GM18873 (cell line): ENCODE measurements around the gene MSH3.
"Not testable (repeated sequence)": the region's sequence is repeated elsewhere in the genome, so short reads cannot be mapped to it uniquely, and the experiment has no call there.

Experiments
- ATAC-seq: cut with Tn5 transposase; IDR thresholded peaks from one replicate; pipeline ENCODE4 v1.9.1; 2021; ENCODE audit warnings: mild to moderate bottlenecking, moderate library complexity, moderate number of reproducible peaks; ENCODE audit not compliant: unreplicated experiment, low FRiP score

The MSH3 gene

DNA sequence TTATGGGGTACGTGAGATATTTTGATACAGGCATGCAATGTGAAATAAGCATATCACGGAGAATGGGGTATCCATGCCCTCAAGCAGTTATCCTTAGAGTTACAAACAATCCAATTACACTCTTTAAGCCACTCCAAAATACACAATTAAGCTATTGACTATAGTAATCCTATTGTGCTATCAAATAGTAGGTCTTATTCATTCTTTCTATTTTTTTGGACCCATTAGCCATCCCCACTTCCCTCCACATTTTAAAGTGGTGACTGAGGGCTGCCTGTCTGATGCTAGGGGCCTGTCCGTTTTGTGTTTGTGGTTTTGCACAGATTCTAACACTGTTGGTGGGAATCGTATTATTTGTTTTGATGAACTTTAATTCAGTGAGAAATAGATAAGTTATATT is 130.0 kb downstream of the MSH3 start:
- no peak for ATAC-seq

DNA sequence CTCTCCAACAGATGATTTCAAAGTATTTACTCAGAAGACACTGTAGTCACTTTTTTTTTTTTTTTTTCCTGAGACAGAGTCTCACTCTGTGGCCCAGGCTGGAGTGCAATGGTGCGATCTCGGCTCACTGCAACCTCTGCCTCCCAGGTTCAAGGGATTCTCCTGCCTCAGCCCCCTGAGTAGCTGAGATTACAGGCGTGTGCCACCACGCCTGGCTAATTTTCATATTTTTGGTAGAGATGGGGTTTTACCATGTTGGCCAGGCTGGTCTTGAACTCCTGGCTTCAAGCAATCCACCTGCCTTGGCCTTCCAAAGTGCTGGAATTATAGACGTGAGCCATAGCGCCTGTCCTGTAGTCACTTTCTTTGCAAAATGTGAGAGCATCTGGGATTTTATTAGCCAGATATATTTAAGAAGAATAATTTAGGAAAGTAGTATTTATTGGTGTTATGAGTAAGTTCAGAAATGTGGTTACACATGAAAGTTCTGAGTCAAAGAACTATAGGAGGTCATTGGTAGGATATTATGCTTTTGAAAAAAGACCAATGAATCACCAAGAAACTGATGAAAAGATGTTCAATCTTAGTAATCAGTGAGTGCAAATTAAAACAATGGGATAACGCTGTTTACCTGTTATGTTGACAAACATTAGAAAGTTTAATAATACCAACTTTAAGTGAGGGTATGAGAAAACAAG is 135.0 kb downstream of the MSH3 start:
- ATAC-seq, result not testable (repeated sequence)

GRCh38 chr5:80790698-80791097 is 136.2 kb downstream of the MSH3 start:
- no peak for ATAC-seq

- no peak for ATAC-seq
Observed at GRCh38 chr5:80793354-80793753, 138.9 kb downstream of the MSH3 start.

DNA sequence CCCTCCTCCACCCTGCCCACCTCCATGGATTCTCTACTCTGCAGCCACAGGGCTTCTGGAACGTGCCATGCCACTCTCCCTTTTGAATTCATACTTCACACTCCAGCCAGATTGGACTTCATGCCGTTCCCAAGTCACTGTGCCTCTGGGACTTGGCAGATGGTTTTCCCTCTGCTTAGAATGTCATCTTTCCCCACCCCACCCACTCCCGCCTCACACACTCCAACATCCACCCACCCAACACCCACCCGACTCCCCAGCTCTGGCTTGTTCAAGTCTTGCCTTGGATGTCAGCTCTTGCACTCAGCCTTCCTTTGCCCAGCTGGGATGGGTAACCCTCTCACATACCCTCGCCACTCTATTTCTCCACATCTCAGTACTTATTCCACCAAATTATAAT is 142.4 kb downstream of the MSH3 start:
- no peak for ATAC-seq

GRCh38 chr5:80797428-80798024 is 143.1 kb downstream of the MSH3 start:
- ATAC-seq, result no peak

GRCh38 chr5:80798166-80798565 is 143.7 kb downstream of the MSH3 start:
- no peak for ATAC-seq

GRCh38 chr5:80798633-80799032 is 144.2 kb downstream of the MSH3 start:
- ATAC-seq, result no peak

DNA sequence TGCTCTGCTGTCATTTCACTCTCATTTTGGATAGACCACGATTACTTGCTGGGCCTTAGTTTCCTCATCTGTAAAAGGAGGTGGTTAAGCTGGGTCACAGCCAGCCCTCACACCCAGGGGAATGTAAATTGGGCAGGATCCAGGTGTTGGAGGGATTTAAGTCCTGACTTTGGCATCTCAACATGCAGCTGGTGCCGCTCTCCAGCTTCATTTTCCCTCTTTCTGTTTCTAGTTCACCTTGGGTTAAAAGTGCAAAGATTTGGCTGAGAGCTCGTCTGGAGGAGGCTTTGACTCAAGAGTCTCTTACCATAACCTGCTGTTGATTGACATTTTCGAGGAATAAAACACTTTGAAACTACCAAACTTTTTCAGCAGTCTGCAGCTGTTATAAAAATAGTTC is 144.6 kb downstream of the MSH3 start:
- no peak for ATAC-seq

DNA sequence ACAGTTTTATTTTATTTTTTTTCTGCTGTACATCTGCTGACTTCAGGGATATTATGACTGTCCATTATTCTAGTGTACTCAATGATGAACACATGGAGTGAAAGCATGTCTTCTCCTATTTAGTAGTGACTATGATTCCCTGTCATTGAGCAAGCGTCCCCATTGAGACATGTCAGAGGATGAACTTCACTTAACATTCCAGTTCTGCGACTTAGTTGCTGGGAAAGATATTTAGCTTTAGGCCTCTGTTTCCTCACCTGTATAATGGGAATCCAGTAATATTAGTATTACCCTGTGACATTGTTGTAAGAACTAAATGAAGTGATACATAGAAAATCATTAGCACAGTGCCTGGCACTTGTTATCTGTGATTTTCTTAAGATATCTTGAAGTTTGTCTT is 145.1 kb downstream of the MSH3 start:
- ATAC-seq, result no peak

DNA sequence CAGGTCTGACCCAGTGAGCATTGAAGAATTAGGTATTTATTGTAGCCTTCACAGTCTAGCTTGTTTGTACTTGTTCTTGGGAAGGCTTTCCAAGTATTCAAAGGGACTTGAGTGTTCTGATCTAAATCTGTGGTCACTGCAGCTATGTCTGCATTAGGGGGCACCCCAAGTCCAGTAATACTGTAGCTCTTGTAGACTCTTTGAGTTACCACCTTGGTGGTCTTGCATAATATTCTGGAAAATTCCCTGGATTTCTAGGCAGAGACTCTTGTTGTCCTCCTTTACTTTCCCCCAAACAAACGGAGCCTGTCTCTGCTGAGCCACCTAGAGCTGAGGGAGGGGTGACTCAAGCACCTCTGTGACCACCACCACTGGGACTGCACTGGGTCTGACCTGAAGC is 149.9 kb downstream of the MSH3 start:
- ATAC-seq, result no peak

DNA sequence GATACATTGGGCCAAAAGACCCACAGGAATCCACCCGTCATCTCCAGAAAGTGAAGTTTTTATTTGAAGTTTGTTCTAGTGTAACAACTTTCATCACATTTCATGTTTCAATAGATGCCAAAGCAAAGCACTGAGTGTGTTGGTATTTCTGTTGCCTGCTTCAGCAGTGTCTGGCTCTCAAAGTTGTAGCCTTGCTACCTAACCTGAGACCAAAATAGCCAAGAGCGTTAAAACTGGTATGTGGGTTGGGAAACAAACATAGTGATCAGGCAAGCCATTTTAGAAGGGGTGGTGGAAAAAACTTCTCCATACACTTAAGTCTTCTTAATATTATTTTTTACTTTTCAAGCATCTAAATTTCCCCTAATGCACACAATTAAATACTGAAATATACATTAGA is 150.6 kb downstream of the MSH3 start:
- ATAC-seq, result no peak

DNA sequence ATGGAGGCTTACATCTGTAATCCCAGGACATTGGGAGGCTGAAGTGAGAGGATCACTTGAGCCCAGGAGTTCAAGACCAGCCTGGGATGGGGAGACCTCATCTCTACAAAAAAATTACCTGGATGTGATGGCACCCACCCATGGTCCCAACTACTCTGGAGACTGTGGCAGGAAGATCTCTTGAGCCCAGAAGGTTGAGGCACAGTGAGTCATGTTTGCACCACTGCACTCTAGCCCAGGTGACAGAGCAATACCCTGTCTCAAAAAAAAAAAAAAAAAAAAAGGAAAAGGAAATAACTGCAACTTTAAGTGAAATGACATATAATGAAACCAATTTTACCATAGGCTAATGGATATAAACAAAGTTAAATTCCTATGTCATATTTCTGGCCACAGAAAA is 152.5 kb downstream of the MSH3 start:
- no peak for ATAC-seq

GRCh38 chr5:80809451-80809850 is 155.0 kb downstream of the MSH3 start:
- ATAC-seq, result no peak

DNA sequence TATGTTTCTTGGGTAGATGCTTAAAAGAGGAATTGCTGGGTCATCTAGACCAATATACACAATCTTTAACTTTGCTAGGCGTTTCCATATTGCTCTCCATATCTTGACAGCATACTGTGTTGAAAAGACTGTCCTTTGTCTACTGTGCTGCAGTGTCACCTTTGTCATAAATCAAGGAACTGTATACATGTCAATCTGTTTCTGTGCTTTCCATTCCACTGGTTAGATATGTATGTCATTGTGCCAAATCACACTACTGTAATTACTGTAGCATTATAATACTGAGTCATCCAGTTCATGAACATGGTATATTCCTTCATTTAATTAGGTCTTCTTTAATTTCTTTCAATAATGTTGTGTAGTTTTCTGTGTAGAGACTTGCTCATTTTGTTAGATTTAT is 156.0 kb downstream of the MSH3 start:
- ATAC-seq, result no peak

DNA sequence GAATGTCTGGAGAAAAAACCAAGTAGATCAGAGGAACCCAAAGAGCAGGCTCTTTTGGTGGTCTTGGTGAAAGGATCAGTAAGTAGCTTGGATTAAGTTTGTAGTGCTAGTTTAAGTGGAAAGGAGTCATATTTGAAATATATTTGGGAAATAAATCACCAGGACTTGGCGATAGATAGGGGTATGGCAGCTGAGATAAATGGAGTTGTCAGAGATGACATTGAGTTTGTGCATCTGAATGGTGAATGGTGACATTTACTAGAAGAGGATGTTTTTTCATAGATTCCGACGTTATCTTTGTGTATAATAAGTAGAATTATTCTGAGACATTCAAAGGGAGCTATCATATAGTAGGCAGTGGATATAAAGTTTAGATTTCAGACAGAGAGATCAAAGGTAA is 162.1 kb downstream of the MSH3 start:
- ATAC-seq, result no peak

- ATAC-seq, result no peak
Observed at GRCh38 chr5:80820685-80821084, 166.2 kb downstream of the MSH3 start.

GRCh38 chr5:80822640-80823039 is 168.2 kb downstream of the MSH3 start:
- ATAC-seq, result no peak

DNA sequence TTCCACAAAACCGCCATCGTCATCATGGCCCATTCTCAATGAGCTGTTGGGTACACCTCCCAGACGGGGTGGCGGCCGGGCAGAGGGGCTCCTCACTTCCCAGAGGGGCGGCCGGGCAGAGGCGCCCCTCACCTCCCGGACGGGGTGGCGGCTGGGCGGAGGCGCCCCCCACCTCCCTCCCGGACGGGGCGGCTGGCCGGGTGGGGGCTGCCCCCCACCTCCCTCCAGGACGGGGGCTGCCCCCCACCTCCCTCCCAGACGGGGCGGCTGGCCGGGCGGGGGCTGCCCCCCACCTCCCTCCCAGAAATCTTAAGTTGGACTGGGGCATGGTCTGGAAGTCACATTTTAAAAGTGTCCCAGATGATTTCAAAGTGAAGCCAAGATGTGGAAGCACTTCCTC is 169.7 kb downstream of the MSH3 start:
- not testable (repeated sequence) for ATAC-seq

- no peak for ATAC-seq
Observed at GRCh38 chr5:80825786-80826460, 171.5 kb downstream of the MSH3 start.

DNA sequence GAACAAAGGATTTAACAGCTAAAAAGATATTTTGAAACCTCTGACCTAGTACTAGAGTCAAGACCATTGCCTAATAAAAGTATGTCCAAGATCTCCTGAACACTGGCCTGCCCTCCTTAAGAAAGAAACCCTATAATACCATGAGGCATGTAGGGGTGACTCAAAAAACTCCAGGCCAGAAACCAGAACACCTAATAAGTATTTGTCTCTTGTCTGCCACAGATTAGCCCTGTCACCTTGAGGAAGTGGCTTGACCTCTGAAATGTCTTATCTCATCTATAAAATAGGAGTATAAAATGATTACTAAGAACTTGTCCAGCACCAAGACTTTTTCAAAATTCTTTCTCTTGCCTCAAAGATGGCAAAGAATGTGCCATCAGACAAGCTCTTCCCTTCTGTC is 180.3 kb downstream of the MSH3 start:
- ATAC-seq, result no peak

DNA sequence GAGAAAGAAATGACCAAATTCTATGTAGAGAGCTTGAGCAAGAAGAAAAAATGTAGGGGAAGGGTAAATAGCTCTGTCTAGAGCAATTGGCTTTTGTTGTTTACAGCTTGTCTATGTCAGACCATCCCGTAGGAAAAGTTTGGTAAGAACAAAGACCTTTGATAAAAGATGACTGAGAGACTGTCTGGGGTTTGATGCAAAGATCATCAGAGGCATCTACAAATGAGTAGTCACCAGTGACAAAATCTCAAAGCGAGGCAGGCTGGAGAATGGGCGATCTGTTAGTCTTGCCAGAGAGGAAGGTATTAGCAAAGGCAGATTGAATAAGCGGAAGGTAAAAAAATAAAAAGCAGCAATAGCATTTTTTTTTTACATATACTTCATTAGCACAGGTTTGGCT is 180.7 kb downstream of the MSH3 start:
- ATAC-seq, result no peak
